Activated B cell treated with CpG ODN at 0.5 μM for 24 hours (primary cell): Measurements from ENCODE around the gene DNAJC17. TPM values are rescaled to one million over a fixed set of nuclear protein-coding genes. Genes with fewer than 3 reads are reported as not detected.

ENCODE experiments used
- ATAC-seq: fragments of 200-7000 bp; cut with Tn5 transposase; one replicate; pipeline ENCODE4 v1.10.0; 2021; ENCODE audit warnings: low read depth, mild to moderate bottlenecking, moderate library complexity
- CTCF ChIA-PET: fragments of 350-600 bp; sonication (Branson Sonifier 250); formaldehyde crosslinking; loops from one replicate; lab custom pipeline; 2021; ENCODE audit warnings: antibody characterized with exemption; lab: Charles Lee
- POLR2A ChIA-PET: fragments of 350-600 bp; sonication (Branson Sonifier 250); formaldehyde crosslinking; loops from one replicate; lab custom pipeline; 2021; ENCODE audit warnings: antibody characterized with exemption; lab: Charles Lee
- DNase-seq: peaks from one replicate; pipeline ENCODE4 v3.0.0; 2022
- H3K27ac Mint-ChIP-seq: one replicate; pipeline ENCODE4 v1.8.0; 2020; ENCODE audit warnings: mixed read lengths
- H3K27me3 Mint-ChIP-seq: one replicate; pipeline ENCODE4 v1.8.0; 2021; ENCODE audit warnings: mixed read lengths
- H3K36me3 Mint-ChIP-seq: one replicate; pipeline ENCODE4 v1.8.0; 2021; ENCODE audit warnings: low read depth, mixed read lengths
- H3K4me1 Mint-ChIP-seq: one replicate; pipeline ENCODE4 v1.8.0; 2021; ENCODE audit warnings: mixed read lengths
- H3K4me3 Mint-ChIP-seq: one replicate; pipeline ENCODE4 v1.8.0; 2020; ENCODE audit warnings: mild to moderate bottlenecking, mixed read lengths
- H3K9me3 Mint-ChIP-seq: one replicate; pipeline ENCODE4 v1.8.0; 2020; ENCODE audit warnings: mixed read lengths
- intact Hi-C: fragments of 100-400 bp; cut with micrococcal nuclease; formaldehyde crosslinking; loops from one replicate; pipeline ENCODE4 v1.15.1; 2024
- total RNA-seq: library from RNA; stranded (reverse); gene quantifications from 2 replicates; pipeline ENCODE4 v1.2.3, GENCODE V29; 2022
- TF ChIP-seq, protein P1 (sequence below): fragments of 200-600 bp; IDR thresholded peaks from one replicate; pipeline ENCODE4 v1.8.0; 2022; ENCODE audit warnings: antibody characterized with exemption, mild to moderate bottlenecking

DNAJC17 gene
- total RNA-seq, 1 donor from 2014 or later = 51.0 TPM

GRCh38 chr15:40787991-40788390 is 19.3 kb downstream of the DNAJC17 start:
- Mint-ChIP-seq H3K36me3 (peaks cover 18% of the 10 kb centered on the region), H3K4me1 (peaks cover 11% of the 10 kb centered on the region), H3K27me3 (no peaks in the 10 kb centered on the region), H3K27ac (no peak overlapping the region), H3K4me3 (no peak overlapping the region), H3K9me3 (no peaks in the 10 kb centered on the region)
- TF ChIP-seq, protein P1, sequence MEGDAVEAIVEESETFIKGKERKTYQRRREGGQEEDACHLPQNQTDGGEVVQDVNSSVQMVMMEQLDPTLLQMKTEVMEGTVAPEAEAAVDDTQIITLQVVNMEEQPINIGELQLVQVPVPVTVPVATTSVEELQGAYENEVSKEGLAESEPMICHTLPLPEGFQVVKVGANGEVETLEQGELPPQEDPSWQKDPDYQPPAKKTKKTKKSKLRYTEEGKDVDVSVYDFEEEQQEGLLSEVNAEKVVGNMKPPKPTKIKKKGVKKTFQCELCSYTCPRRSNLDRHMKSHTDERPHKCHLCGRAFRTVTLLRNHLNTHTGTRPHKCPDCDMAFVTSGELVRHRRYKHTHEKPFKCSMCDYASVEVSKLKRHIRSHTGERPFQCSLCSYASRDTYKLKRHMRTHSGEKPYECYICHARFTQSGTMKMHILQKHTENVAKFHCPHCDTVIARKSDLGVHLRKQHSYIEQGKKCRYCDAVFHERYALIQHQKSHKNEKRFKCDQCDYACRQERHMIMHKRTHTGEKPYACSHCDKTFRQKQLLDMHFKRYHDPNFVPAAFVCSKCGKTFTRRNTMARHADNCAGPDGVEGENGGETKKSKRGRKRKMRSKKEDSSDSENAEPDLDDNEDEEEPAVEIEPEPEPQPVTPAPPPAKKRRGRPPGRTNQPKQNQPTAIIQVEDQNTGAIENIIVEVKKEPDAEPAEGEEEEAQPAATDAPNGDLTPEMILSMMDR = no peak
- ATAC-seq = no peak
- ChIA-PET POLR2A (no interaction called here), CTCF (interaction anchor here (0.8 to 3.6 kb wide), 2 partner anchors 41 to 269 kb away, joined by 3 to 12 read pairs; no protein-coding TSS in a partner anchor)
- intact Hi-C loops = loop anchor here (10.0 kb wide), 1 partner anchor 423 kb away; no protein-coding TSS in a partner anchor
- no peak for DNase-seq

DNA sequence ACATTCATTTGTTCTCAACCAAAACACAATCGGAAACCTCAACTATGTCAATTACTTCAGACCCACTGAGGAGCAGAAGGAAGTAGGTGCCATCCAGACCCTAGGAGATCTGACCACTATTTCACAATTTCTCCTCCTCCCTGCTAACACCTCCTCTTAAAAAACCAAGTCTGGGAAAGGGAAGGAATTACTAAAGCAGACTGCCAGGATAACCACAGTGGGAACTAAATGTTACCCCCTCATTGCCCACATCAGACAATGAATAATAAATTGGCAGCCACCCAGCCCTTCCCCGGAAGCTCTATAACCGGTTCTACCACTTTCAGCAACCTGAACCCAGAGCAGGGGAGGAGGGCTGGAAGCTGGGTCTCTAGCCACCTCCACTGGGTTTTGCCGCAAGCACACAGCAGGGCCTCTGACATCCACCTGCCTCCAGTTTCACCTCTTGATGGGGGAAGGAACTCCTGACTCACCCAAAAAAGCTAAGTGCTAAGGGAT is 19.9 kb downstream of the DNAJC17 start:
- ChIA-PET POLR2A (interaction anchor here (1.3 kb wide), 1 partner anchor 17 kb away, joined by 3 read pairs; no protein-coding TSS in a partner anchor), CTCF (interaction anchor here (0.8 to 3.6 kb wide), 2 partner anchors 41 to 268 kb away, joined by 3 to 12 read pairs; no protein-coding TSS in a partner anchor)
- Mint-ChIP-seq H3K27ac (peak overlapping the region; percentile 24), H3K27me3 (no peaks in the 10 kb centered on the region), H3K36me3 (peaks cover 19% of the 10 kb centered on the region), H3K4me1 (peaks cover 15% of the 10 kb centered on the region), H3K4me3 (no peak overlapping the region), H3K9me3 (no peaks in the 10 kb centered on the region)
- DNase-seq (no peak), ATAC-seq (no peak)
- TF ChIP-seq, protein P1 = no peak
- intact Hi-C loops = loop anchor here (10.0 kb wide), 1 partner anchor 423 kb away; no protein-coding TSS in a partner anchor

DNA sequence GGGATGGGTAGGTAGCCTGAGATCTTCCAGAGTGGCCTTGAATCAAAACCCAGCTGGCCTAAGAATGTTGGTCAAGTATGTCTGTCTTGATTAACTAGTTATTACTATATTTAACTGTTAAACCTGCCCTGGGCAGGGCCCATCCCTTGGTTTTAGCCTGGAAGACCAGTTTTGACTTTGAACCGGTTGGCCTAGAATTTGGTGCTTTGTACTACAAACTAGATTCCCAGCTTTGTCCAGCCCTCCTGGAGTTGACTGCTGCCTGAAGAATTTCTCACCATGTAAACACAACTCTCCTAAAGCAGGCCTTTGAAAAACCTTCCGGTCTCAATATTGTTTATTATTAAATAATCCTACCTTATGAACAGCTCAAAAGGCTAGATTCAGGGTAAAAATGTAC is 21.5 kb downstream of the DNAJC17 start:
- no peaks in the 10 kb centered on the region for H3K27me3 Mint-ChIP-seq
- no peaks in the 10 kb centered on the region for H3K9me3 Mint-ChIP-seq
- ATAC-seq (no peak), DNase-seq (no peak)
- intact Hi-C loops = loop anchor here (10.0 kb wide), 1 partner anchor 421 kb away; no protein-coding TSS in a partner anchor
- CTCF ChIA-PET = interaction anchor here (1.0 to 3.6 kb wide), 3 partner anchors 39 to 267 kb away, joined by 4 to 12 read pairs (median 5); no protein-coding TSS in a partner anchor
- peaks cover 16% of the 10 kb centered on the region for H3K4me1 Mint-ChIP-seq
- H3K4me3 Mint-ChIP-seq = no peak overlapping the region
- no peak overlapping the region for H3K27ac Mint-ChIP-seq
- POLR2A ChIA-PET = no interaction called here
- peaks cover 11% of the 10 kb centered on the region for H3K36me3 Mint-ChIP-seq
- TF ChIP-seq, protein P1 = no peak

DNA sequence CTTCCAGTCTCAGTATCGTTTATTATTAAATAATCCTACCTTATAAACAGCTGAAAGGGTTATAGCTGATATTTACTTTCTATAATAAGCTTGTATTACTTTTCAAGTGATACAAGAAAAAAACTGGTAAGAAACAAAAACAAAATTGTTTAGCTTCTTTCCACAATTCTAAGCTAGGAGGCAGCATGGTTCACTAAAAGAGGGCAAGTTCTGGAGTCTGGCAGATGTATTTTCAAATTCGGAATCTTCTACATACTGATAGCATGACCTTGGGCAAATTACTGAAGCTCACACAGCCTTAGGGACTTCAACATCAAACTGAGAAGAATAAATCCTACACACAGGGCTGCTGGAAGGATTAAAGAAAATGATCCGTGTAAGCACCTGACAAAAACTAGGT is 22.1 kb downstream of the DNAJC17 start:
- Mint-ChIP-seq H3K36me3 (peaks cover 11% of the 10 kb centered on the region), H3K4me3 (no peak overlapping the region), H3K4me1 (peaks cover 16% of the 10 kb centered on the region), H3K27ac (no peak overlapping the region), H3K9me3 (no peaks in the 10 kb centered on the region), H3K27me3 (no peaks in the 10 kb centered on the region)
- ChIA-PET POLR2A (no interaction called here), CTCF (interaction anchor here (0.7 to 4.7 kb wide), 6 partner anchors 28 to 266 kb away, joined by 3 to 48 read pairs (median 4); no protein-coding TSS in a partner anchor)
- no peak for ATAC-seq
- TF ChIP-seq, protein P1 = no peak
- DNase-seq = no peak
- intact Hi-C loops = loop anchor here (10.0 kb wide), 1 partner anchor 420 kb away; no protein-coding TSS in a partner anchor

GRCh38 chr15:40782609-40783227 is 24.6 kb downstream of the DNAJC17 start:
- peak overlapping the region; percentile 18 for H3K27ac Mint-ChIP-seq
- H3K9me3 Mint-ChIP-seq = no peaks in the 10 kb centered on the region
- peaks cover 15% of the 10 kb centered on the region for H3K36me3 Mint-ChIP-seq
- peak; percentile 100 for ATAC-seq
- POLR2A ChIA-PET = interaction anchor here (0.5 to 1.4 kb wide), 8 partner anchors 13 to 215 kb away, joined by 3 to 13 read pairs (median 6); partner anchors contain the start of genes C15orf62, GCHFR, RAD51 and VPS18
- H3K27me3 Mint-ChIP-seq = no peaks in the 10 kb centered on the region
- peaks cover 12% of the 10 kb centered on the region for H3K4me1 Mint-ChIP-seq
- DNase-seq = peak; percentile 76
- no peak overlapping the region for H3K4me3 Mint-ChIP-seq
- TF ChIP-seq, protein P1 = no peak
- CTCF ChIA-PET = interaction anchor here (0.7 to 4.7 kb wide), 29 partner anchors 8 to 263 kb away, joined by 3 to 81 read pairs (median 5); partner anchors contain the start of genes C15orf62, CCDC32, RAD51 and RPUSD2
- intact Hi-C loops = loop anchor here (1.0 to 10.0 kb wide), 11 partner anchors 13 to 418 kb away; partner anchors contain the start of genes BAHD1, C15orf62, RAD51 and RMDN3
